A549 (cell line): ENCODE measurements around the gene RBBP5.

Experiments
- CHD2 ChIP-seq: fragments of 150-350 bp; IDR thresholded peaks from 2 replicates; pipeline ENCODE4 v1.6.1; 2014; ENCODE audit warnings: low read length; ENCODE audit not compliant: partially characterized antibody
- GATA3 ChIP-seq: IDR thresholded peaks from 2 replicates; pipeline ENCODE4 v1.6.1; 2012; ENCODE audit warnings: borderline replicate concordance
- RCOR1 ChIP-seq: fragments of 150-350 bp; IDR thresholded peaks from 2 replicates; pipeline ENCODE4 v1.6.1; 2014; ENCODE audit warnings: antibody characterized with exemption, low read length, low read depth
- SMC3 ChIP-seq: fragments of >200 bp; sonication (Bioruptor Twin); formaldehyde crosslinking; IDR thresholded peaks from 3 replicates; pipeline ENCODE4 v1.6.1; 2018; ENCODE audit warnings: inconsistent platforms
- TP53 ChIP-seq: fragments of 250-450 bp; sonication (Bioruptor Pico); IDR thresholded peaks from 2 replicates; pipeline ENCODE4 v1.5.0; 2021; ENCODE audit warnings: mild to moderate bottlenecking, moderate library complexity
- TF ChIP-seq, protein P1 (sequence below): fragments of >200 bp; sonication (Bioruptor Twin); formaldehyde crosslinking; IDR thresholded peaks from 3 replicates; pipeline ENCODE4 v1.5.1; 2016

DNA sequence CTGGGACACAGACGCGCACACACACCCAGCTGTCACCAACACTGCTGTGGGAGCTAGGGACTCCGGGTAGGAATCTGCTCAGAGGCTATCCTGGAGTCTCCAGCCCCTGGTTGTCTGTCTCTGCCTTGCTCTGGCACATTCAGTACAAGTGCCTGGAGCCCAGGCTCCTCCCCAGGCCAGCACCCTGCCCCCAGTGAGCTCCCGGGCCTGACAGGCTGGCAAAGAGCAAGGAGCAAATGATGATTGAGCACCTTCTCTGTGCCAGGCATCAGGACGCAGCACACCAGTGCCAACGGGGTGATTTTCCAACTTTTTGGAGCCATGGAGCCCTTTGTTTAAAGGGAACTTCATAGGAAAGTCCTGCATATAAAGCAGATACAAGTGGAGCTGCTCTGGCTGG, 72.3 kb downstream of the RBBP5 start:
- TF ChIP-seq GATA3 (no peak), TP53 (no peak), CHD2 (no peak), SMC3 (no peak), RCOR1 (no peak)
- TF ChIP-seq, protein P1, sequence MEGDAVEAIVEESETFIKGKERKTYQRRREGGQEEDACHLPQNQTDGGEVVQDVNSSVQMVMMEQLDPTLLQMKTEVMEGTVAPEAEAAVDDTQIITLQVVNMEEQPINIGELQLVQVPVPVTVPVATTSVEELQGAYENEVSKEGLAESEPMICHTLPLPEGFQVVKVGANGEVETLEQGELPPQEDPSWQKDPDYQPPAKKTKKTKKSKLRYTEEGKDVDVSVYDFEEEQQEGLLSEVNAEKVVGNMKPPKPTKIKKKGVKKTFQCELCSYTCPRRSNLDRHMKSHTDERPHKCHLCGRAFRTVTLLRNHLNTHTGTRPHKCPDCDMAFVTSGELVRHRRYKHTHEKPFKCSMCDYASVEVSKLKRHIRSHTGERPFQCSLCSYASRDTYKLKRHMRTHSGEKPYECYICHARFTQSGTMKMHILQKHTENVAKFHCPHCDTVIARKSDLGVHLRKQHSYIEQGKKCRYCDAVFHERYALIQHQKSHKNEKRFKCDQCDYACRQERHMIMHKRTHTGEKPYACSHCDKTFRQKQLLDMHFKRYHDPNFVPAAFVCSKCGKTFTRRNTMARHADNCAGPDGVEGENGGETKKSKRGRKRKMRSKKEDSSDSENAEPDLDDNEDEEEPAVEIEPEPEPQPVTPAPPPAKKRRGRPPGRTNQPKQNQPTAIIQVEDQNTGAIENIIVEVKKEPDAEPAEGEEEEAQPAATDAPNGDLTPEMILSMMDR: no peak
